Peyer's patch (tissue), 4 donors: Measurements from ENCODE around the gene STMN3.

Experiments
- CTCF ChIP-seq, 6 experiments: fragments of 450-650 bp in 4 of 6; fragments of 200-600 bp in 2 of 6; sonication (generic) in 1 of 6; IDR thresholded peaks; one replicate each; pipeline ENCODE4 v1.5.1; 2017 to 2019; ENCODE audit warnings: antibody characterized with exemption in 6 of 6, mild to moderate bottlenecking in 3 of 6, moderate library complexity in 1 of 6
- POLR2A ChIP-seq, 2 donors: fragments of 450-650 bp; IDR thresholded peaks; one replicate each; pipeline ENCODE4 v1.5.1; 2017; ENCODE audit warnings: antibody characterized with exemption in 2 of 2, mild to moderate bottlenecking in 2 of 2, moderate library complexity in 2 of 2

GRCh38 chr20:63619086-63619485, 34.1 kb downstream of the STMN3 start:
- TF ChIP-seq CTCF (IDR thresholded peaks at IDR 0.05) (no peak), POLR2A (IDR thresholded peaks at IDR 0.05) (no peak)
